Measurements from ENCODE around the gene NTN4.
"Not testable (repeated sequence)": the region's sequence is repeated elsewhere in the genome, so short reads cannot be mapped to it uniquely, and the experiment has no call there.

Gene NTN4

DNA sequence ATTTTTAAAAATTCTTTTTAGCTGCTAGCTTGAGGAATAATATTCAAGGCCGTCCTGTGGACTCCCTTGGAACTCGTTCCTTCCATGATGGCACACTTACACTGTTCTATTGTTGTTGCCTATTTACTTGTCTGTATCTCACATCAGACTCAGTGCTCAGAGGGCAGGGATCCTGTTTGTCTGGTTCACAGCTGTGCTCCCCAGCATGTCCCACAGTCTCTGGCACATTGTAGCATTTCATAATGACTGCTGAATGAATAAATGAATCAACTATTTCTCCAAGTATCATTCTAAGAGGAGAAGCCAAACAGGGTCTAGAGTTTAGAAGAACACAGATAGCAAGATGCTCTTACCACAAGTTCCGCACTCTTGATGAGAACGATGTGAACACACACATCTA is 48.0 kb downstream of the NTN4 start:
- no peak overlapping the region for H3K4me3 ChIP-seq (ENCODE audit: low read length)
- TF ChIP-seq ZNF274 (IDR thresholded peaks at IDR 0.05; ENCODE audit: low read depth, low read length): no peak

DNA sequence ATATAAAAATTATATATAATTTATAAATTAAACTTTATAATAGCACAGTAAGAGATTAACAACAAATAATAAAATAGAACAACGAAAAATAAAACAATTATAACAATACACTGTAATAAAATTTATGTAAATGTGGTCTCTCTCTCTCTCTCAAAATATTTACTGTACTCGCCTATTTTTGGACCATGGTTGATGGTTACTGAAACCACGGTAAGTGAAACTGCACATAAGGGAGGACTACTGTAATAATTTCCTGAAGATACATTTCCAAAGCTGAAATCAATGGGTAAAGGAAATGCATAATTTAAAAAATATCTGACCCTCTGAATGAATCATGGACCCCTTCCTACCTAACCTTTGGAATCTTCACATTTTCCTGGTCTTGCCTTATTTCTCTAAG is 48.9 kb downstream of the NTN4 start:
- no peak for TF ChIP-seq ZNF274 (IDR thresholded peaks at IDR 0.05; ENCODE audit: low read depth, low read length)
- no peak overlapping the region for H3K4me3 ChIP-seq (ENCODE audit: low read length)

DNA sequence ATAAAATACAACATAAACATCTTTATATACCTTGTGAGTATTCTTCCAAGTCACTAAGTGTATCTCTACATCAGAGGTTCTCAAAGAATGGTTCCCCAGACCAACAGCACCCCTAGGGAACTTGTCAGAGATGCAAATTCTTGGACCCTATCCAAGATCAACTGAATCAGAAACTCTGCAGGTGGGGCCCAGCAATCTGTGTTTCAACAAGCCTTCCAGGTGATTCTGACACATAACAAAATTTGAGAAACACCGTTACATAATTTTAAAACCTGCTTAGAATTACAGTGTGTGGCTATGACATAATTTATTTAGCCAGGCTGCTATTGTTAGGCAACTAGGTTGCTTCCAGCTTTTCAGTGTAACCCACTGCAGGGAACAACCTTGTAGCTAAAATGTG is 49.8 kb downstream of the NTN4 start:
- no peak overlapping the region for H3K4me3 ChIP-seq (ENCODE audit: low read length)
- no peak for TF ChIP-seq ZNF274 (IDR thresholded peaks at IDR 0.05; ENCODE audit: low read depth, low read length)

DNA sequence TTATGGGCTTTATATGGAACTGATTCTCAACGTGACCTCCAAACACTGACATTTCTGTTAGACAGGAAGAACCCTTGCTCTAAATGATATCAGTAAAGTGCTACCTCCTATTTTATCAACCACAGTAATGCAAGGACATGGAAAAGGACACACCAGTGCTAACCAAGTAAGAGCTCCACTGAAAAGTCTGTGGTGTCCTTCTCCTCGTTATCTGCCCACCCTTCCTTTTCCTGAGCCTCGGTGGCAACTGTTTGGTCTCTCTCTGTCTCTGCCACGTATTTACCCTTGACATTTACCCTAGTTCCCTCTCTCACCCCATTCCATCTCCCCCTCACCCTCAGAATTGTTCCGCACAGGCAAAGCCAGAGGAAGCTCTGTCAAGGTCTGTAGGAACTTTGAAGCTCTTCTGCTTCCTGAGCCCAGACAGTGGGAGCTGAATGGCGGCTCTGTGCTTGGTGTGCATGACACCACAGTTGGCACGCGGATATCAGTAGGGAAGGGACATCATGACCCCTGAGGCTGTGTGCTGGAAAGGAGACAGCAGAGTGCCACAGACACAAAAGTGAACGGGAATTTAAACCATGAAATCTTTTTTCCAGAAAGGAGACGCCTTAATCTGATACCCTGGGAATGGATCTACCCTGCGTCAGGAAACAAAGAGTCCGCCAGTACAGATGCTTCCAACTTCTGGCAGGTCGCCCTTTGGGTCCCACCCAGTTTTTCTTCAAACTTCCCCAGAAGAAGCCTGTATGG is 50.8 kb downstream of the NTN4 start:
- no peak overlapping the region for H3K4me3 ChIP-seq (ENCODE audit: low read length)
- no peak for TF ChIP-seq ZNF274 (IDR thresholded peaks at IDR 0.05; ENCODE audit: low read depth, low read length)

DNA sequence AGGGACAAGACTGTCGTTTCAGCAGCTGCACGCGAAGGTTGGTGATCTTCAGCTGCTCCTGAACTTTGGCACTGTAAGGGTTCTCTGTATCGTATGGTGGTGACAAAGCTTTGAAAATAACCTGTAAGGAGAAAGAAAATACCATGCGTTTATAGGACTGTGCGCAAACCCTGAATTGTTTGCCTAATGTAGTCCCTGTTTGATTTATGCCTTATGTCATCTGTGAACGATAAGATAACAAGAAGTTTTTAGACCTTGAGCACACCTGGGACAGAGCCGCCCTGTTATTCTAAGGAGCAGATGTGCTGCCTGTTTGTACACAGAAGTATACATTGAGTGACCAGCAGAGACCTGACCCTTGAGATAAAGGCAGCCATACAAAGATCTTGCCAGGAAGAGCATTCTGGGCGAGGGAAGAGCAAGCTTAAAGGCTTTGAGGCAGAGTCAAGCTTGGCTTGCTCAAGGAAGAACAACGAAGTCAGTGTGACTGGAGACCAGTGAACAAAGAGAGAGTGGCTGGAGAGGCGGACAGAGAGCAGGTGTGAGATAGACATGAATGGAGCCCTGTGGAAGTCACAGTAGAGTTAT is 52.4 kb downstream of the NTN4 start:
- TF ChIP-seq ZNF274 (IDR thresholded peaks at IDR 0.05; ENCODE audit: low read depth, low read length): no peak

DNA sequence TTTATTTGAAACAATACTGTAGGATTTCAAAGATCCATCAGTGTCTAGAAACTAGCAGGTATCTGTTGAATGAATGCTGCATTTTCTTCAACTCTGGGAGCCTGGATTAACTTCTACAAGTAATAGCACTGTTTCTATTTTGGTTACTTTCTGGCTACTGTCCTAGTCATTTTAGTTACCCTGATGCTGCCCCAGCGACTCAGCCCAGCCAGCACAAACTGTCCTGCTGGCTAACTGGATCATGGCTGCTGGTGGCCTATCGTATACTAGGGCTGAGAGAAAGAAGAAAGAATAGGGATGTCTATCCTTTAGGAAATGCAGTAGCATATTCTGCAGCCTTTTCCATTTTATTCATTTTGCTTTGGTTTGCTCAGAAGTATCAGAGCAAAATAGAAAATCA is 53.9 kb downstream of the NTN4 start:
- no peak overlapping the region for H3K4me3 ChIP-seq (ENCODE audit: low read length)
- no peak for TF ChIP-seq ZNF274 (IDR thresholded peaks at IDR 0.05; ENCODE audit: low read depth, low read length)

More for the DNA sequence above, 52.4 kb downstream of the NTN4 start:
- H3K4me3 ChIP-seq (ENCODE audit: low read length): no peak overlapping the region

DNA sequence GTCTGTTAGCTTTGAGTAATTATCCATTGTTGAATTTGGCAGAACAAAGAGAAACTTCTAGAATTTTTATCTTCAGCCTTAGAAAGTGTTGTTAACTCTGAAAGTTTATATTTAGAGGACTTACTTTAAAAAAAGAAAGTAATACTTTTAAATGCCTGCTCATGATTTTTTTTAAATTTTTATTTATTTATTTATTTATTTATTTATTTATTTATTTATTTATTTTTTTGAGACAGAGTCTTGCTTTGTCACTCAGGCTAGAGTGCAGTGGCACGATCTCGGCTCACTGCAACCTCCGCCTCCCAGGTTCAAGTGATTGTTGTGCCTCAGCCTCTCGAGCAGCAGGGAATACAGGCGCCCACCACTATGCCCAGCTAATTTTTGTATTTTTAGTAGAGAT is 54.8 kb downstream of the NTN4 start:
- not testable (repeated sequence) for H3K4me3 ChIP-seq (ENCODE audit: low read length)

DNA sequence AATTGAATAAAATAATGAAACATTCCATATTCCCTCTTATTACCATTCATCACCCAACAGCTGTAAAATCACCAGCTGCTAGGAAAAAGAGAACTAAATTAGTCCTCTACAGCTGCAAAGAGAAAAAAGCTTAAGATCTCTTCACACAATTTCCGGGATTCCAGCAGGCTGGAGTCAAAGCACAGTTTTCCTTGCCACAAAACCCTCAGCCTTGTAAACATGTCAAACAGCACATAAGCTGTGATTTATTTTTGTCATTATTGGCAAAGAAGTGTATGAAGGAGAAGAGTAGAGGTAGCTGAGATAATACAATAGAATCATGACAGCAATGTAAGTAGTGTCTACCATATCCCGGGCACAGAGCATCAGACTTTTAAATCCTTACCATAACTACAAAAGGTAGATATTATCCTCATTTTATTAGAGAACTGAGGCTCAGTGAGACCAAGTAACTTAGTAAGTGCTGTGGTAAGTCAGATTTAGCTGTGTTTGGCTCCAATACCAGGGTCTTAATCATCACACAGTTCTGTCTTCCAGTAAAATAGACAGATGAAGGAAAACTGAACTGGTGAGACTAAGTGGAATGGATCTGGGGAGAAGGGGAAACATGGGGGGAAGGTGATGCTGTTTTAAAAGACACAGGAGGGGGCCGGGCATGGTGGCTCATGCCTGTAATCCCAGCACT is 57.3 kb downstream of the NTN4 start:
- no peak overlapping the region for H3K4me3 ChIP-seq (ENCODE audit: low read length)
- no peak for TF ChIP-seq ZNF274 (IDR thresholded peaks at IDR 0.05; ENCODE audit: low read depth, low read length)

DNA sequence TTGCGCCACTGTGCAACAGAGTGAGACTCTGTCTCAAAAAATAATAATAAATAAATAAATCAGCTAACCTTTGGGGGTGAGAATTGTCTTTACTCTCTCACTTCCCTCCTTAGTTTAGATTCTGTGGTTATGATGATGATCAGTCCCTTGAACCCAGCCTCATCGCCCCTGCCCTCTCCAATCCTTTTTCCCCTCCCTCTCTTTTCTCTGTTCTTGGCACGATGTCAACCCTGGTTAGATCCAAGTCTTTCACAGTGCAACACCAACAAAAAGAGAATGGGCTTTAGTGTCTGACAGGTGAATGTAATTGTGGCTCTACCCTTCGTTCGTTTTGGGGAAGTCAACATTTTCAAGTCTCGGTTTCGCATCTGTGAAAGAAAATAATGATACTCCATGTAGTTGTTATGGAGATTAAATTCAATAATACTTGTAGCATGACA is 59.0 kb downstream of the NTN4 start:
- no peak overlapping the region for H3K4me3 ChIP-seq (ENCODE audit: low read length)
- TF ChIP-seq ZNF274 (IDR thresholded peaks at IDR 0.05; ENCODE audit: low read depth, low read length): no peak

DNA sequence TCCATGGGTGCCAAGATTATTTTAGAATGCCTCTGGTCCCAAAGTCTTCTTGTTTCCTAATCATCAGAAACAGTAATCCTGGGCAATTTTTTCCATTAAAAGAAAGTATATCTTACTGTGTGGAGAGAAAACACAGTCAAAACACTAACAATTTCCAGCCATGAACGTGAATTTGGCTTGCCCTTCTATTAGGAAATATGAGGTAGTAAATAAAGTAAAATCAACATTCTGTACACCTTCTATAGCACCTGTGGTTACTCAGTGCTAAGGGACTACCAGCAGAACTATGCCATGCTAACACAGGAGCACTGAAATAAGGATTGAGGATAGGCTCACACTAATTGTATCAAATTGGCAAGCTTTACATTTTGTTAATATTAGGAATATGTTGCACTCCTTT is 60.1 kb downstream of the NTN4 start:
- TF ChIP-seq ZNF274 (IDR thresholded peaks at IDR 0.05; ENCODE audit: low read depth, low read length): no peak
- no peak overlapping the region for H3K4me3 ChIP-seq (ENCODE audit: low read length)

DNA sequence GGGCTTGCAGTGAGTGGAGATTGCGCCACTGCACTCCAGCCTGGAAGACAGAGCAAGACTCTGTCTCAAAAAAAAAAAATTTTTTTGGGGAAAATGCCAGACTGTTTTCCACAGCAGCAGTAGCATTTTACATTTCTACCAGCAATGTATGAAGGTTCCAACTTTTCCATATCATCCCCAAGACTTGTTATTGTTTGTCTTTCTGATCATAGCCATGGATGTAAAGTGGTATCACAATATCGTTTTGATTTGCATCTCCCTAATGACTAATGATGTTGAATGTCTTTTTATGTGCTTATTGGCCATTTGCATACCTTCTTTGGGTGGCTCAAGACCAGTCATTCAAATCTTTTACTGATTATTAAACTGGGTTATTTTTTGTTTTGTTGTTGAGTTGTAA is 63.7 kb downstream of the NTN4 start:
- H3K4me3 ChIP-seq (ENCODE audit: low read length): no peak overlapping the region
- no peak for TF ChIP-seq ZNF274 (IDR thresholded peaks at IDR 0.05; ENCODE audit: low read depth, low read length)

DNA sequence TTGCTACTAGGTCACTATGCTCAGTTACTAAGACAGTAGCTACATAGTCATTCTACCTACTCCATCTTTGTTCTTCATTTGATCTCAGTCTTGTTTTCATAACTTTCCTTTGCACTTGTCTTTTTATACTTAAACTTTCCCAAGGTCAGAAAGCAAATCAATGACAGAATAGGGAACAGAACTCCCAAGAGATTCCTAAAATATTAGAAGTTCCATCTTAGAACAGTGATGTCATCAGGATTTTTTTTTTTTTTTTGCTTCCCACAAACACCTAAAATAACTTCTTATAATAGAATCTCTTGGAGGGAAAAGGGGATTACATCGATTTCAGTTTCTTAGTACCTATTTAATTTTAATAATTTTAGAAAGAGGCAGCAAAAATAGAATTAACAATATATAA is 65.8 kb downstream of the NTN4 start:
- no peak for TF ChIP-seq ZNF274 (IDR thresholded peaks at IDR 0.05; ENCODE audit: low read depth, low read length)
- no peak overlapping the region for H3K4me3 ChIP-seq (ENCODE audit: low read length)

DNA sequence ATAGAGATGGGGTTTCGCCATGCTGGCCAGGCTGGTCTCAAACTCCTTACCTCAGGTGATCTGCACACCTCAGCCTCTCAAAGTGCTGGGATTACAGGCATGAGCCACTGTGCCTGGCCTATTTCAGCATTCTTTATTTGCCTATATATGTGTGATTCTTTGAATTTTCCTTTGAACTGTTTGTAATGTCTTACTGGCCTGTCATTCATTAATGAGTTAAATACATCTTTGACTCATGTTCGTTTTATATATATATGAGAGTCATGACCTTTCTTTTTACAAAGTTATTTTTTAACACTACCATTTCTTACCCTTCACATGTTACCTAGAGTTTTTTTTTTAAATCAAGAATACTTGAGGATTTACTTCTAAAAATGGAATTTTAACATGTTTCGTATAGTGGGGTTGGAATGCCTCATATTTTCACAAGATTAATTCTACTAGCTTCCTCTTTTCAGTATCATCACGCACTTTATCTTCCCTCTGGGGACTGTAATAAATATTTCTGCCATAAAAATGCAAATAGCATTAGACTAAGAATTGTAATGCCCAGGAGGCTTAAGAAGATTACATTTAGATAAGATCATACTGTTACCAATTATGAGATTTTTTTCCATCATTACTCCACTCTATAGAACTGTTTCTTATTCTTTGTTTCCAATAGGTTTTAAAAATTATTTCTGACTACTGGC is 66.7 kb downstream of the NTN4 start:
- TF ChIP-seq ZNF274 (IDR thresholded peaks at IDR 0.05; ENCODE audit: low read depth, low read length): no peak
- no peak overlapping the region for H3K4me3 ChIP-seq (ENCODE audit: low read length)

DNA sequence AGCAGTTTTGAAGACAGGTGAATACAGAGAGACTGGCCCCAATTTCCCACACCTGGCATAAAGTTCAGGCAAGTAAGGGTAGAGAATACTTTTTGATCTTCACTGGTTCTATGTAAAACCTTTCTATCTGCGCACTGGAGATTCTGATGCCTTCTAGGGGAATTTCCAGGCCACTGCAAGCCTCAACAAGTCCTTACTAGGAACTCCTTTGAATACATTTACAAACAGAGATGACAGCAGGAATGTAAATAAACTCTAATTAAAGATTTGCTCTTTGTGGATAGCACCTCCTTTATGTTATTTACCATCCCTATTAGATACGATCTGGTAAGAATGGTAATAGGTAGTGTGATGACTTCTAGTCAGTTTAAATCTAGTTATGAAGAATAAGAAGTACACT is 69.2 kb downstream of the NTN4 start:
- H3K4me3 ChIP-seq (ENCODE audit: low read length): no peak overlapping the region
- no peak for TF ChIP-seq ZNF274 (IDR thresholded peaks at IDR 0.05; ENCODE audit: low read depth, low read length)

DNA sequence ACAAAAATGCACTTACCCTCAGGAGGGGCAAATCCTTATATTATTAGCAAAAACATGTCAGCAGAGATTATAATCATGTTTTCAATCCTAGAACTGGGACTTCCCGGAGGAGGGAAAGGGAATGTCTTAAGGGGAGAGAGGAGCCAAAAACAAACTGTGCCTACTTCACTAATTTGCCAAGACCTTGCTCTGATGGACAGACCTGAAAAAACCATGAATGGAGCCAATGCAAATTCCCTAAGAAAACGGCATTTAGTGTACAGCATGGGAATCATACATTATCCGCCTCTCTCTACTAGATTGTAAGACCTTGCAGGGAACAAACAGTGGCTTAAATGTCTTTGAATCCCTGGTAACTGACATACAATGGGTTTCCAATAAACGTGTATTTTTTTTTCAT is 70.4 kb downstream of the NTN4 start:
- no peak for TF ChIP-seq ZNF274 (IDR thresholded peaks at IDR 0.05; ENCODE audit: low read depth, low read length)
- no peak overlapping the region for H3K4me3 ChIP-seq (ENCODE audit: low read length)

Measured in GM08714 (cell line).